K562 (cell line): ENCODE measurements around the gene MTX3. TPM values are rescaled to one million over a fixed set of nuclear protein-coding genes. Genes with fewer than 3 reads are reported as not detected.

Source experiments
- ATF4 ChIP-seq: fragments of 450-650 bp; formaldehyde crosslinking; IDR thresholded peaks from 2 replicates; pipeline ENCODE4 v1.4.0; 2022; ENCODE audit warnings: mild to moderate bottlenecking, moderate library complexity
- CCAR2 ChIP-seq: fragments of 200-400 bp; formaldehyde crosslinking; IDR thresholded peaks from 2 replicates; pipeline ENCODE4 v1.6.1; 2017; ENCODE audit warnings: mild to moderate bottlenecking, low read depth, low read length
- DLX4 ChIP-seq: fragments of 250-450 bp; sonication (Bioruptor Pico); IDR thresholded peaks from 2 replicates; pipeline ENCODE4 v1.6.1; 2021; ENCODE audit warnings: mild to moderate bottlenecking
- ETV1 ChIP-seq: fragments of 450-650 bp; conservative IDR thresholded peaks from 2 replicates; pipeline ENCODE4 v1.6.1; 2016; ENCODE audit warnings: missing genetic modification characterization, control low read depth, low read depth, missing compliant biosample characterization
- GABPA ChIP-seq: fragments of 200-800 bp; sonication (Bioruptor generic); conservative IDR thresholded peaks from 2 replicates; pipeline ENCODE4 v1.6.1; 2016; ENCODE audit warnings: low read depth, missing genetic modification characterization, missing compliant biosample characterization
- HDAC3 ChIP-seq: fragments of 450-650 bp; IDR thresholded peaks from 2 replicates; pipeline ENCODE4 v1.6.1; 2018; ENCODE audit warnings: borderline replicate concordance, mild to moderate bottlenecking, moderate library complexity; ENCODE audit not compliant: partially characterized antibody
- HMG20B ChIP-seq: fragments of 250-450 bp; sonication (Bioruptor Pico); IDR thresholded peaks from 2 replicates; pipeline ENCODE4 v1.5.0; 2021; ENCODE audit warnings: mild to moderate bottlenecking
- LCOR ChIP-seq: sonication (generic); formaldehyde crosslinking; IDR thresholded peaks from 2 replicates; pipeline ENCODE4 v1.8.0; 2022; ENCODE audit warnings: mild to moderate bottlenecking, missing genetic modification reagents
- NCOA6 ChIP-seq: fragments of 450-650 bp; IDR thresholded peaks from 2 replicates; pipeline ENCODE4 v1.6.1; 2017; ENCODE audit warnings: mild to moderate bottlenecking
- POLR2G ChIP-seq: fragments of 200-400 bp; formaldehyde crosslinking; IDR thresholded peaks from 2 replicates; pipeline ENCODE4 v1.6.1; 2017; ENCODE audit warnings: low read depth, mild to moderate bottlenecking, antibody characterized with exemption, low read length, moderate library complexity
- SIN3A ChIP-seq, 2 experiments: fragments of 150-350 bp in 1 of 2; IDR thresholded peaks; 2 replicates each; pipeline ENCODE4 v1.6.1; 2011 to 2016; ENCODE audit warnings: borderline replicate concordance in 2 of 2, low read depth in 2 of 2, low read length in 2 of 2, mild to moderate bottlenecking in 2 of 2, moderate library complexity in 2 of 2; ENCODE audit not compliant: control insufficient read depth in 1 of 2
- SMARCA5 ChIP-seq: fragments of 450-650 bp; IDR thresholded peaks from 2 replicates; pipeline ENCODE4 v1.6.1; 2016
- SNAPC5 ChIP-seq: fragments of 250-450 bp; sonication (Bioruptor Pico); IDR thresholded peaks from 2 replicates; pipeline ENCODE4 v1.8.0; 2021; ENCODE audit warnings: moderate library complexity, mild to moderate bottlenecking, inconsistent platforms
- SOX6 ChIP-seq: fragments of 450-650 bp; IDR thresholded peaks from 2 replicates; pipeline ENCODE4 v1.6.1; 2014; ENCODE audit warnings: mild to moderate bottlenecking
- TOE1 ChIP-seq, 2 experiments: fragments of 450-650 bp in 1 of 2; sonication (generic) in 1 of 2; formaldehyde crosslinking in 1 of 2; IDR thresholded peaks; 2 replicates each; pipeline versions ENCODE4 v1.7.1 to v1.8.0; 2016 to 2022; ENCODE audit warnings: borderline replicate concordance in 2 of 2, mild to moderate bottlenecking in 2 of 2, antibody characterized with exemption in 1 of 2, inconsistent platforms in 1 of 2, low read depth in 1 of 2, missing genetic modification reagents in 1 of 2, moderate library complexity in 1 of 2
- ZNF79 ChIP-seq: fragments of 250-450 bp; sonication (Bioruptor Pico); IDR thresholded peaks from 2 replicates; pipeline ENCODE4 v1.4.0; 2020; ENCODE audit warnings: low read depth, mild to moderate bottlenecking, moderate library complexity
- polyA plus RNA-seq, 8 experiments: library from polyadenylated mRNA; depleted of rRNA in 4 of 8; stranded (reverse) in 5 of 8; unstranded in 3 of 8; fragments of >200 nt; fragmentation: Nextera tagmentation in 2 of 8; fragmentation: Illumina TruSeq in 1 of 8; extraction: Ambion mirVana in 2 of 8; extraction: Trizol in 1 of 8; gene quantifications; 2 replicates each; pipeline versions ENCODE4 v1.2.1 to v1.2.3, GENCODE V29; 2011 to 2014; ENCODE audit warnings: inconsistent platforms in 1 of 8, missing spikeins in 1 of 8
- total RNA-seq, 7 experiments: library from RNA; depleted of rRNA in 6 of 7; stranded (reverse); fragments of >200 nt in 6 of 7; fragmentation: Illumina TruSeq in 2 of 7; extraction: Trizol in 2 of 7; gene quantifications; 2 replicates each; pipeline versions ENCODE4 v1.2.1 to v1.2.3, GENCODE V29; 2011 to 2021; ENCODE audit warnings: low replicate concordance in 1 of 7
- TF ChIP-seq, protein P1 (sequence below), 2 experiments: fragments of 450-650 bp; formaldehyde crosslinking in 1 of 2; IDR thresholded peaks; 2 replicates each; pipeline versions ENCODE4 v1.4.0 to v1.6.1; 2014 to 2020; ENCODE audit warnings: mild to moderate bottlenecking in 2 of 2, borderline replicate concordance in 1 of 2, low read depth in 1 of 2

MTX3 gene
- total and polyA plus RNA-seq, 9 of the 15 experiments (the other 6 are each of a cell fraction or from before 2014, with no cell fraction given) = 0.04 to 0.36 (median 0.15) TPM; not detected in 1

DNA sequence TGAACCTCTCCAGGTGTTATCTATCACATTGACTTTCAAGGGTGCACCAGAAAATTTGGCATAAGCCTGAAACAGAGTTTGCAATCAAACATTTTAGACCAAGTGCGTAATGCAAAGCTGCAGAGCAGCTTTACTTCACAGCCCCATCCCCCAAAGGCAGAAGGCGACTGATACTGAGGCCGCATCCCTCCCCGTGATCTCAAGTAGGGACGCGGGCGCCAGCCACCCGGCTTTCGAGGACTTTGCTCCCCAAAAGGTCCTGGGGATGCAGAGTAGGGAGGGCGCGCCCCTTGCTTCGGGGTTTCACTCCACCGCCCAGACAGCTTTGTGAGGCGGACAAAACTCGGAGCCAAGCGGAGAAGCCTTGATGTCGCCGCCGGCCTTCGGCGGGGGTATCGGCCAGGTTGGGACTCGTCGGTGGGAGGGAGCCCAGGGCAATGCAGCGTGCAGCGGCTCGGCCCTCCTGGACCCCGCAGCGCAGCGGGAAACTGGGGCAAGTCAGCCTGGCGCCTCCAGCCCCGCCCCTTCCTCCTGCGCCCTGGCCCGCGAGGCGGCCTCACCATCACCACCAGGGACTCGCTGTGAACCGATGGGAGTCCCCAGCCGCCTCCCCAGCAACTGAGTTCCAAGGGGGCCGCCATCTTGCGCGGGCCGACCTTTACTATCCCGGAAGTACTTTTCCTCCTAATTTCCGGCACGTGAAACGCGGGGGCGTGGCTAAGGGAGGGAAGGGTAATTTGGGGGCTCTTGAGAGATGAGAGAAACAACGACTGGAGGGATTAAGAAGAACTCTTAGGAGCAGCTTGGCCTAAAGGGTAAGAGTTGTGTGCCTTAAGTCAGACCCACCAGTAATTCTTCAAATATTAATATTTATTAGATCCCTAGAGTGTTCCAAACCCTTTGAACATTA, at the start of gene MTX3 (continued):
- no peak for TF ChIP-seq SOX6
- no peak for TF ChIP-seq LCOR (CRISPR knock-in tag)
- no peak for TF ChIP-seq ETV1 (tag)
- TF ChIP-seq SMARCA5 = no peak
- peak; percentile 84 for TF ChIP-seq GABPA (tag)
- no peak for TF ChIP-seq ATF4 (CRISPR knock-in tag)
- TF ChIP-seq POLR2G = 0 out of 2 replicates have a peak, but pooled peaks have one; percentile 18
- TF ChIP-seq SIN3A (IDR thresholded peaks at IDR 0.05; ENCODE audit: borderline replicate concordance in 2 of 2, control insufficient read depth in 1 of 2, low read depth in 2 of 2, low read length in 2 of 2) = no peak
- no peak for TF ChIP-seq HMG20B
- no peak for TF ChIP-seq TOE1 (IDR thresholded peaks at IDR 0.05; ENCODE audit: borderline replicate concordance)
- TF ChIP-seq TOE1 (CRISPR knock-in tag; IDR thresholded peaks at IDR 0.05; ENCODE audit: borderline replicate concordance, low read depth) = no peak
- TF ChIP-seq CCAR2 = no peak
- no peak for TF ChIP-seq DLX4
- TF ChIP-seq ZNF79 (CRISPR knock-in tag) = no peak
- TF ChIP-seq SNAPC5 (CRISPR knock-in tag) = no peak
- TF ChIP-seq HDAC3 = no peak
- no peak for TF ChIP-seq NCOA6
- TF ChIP-seq, protein P1, sequence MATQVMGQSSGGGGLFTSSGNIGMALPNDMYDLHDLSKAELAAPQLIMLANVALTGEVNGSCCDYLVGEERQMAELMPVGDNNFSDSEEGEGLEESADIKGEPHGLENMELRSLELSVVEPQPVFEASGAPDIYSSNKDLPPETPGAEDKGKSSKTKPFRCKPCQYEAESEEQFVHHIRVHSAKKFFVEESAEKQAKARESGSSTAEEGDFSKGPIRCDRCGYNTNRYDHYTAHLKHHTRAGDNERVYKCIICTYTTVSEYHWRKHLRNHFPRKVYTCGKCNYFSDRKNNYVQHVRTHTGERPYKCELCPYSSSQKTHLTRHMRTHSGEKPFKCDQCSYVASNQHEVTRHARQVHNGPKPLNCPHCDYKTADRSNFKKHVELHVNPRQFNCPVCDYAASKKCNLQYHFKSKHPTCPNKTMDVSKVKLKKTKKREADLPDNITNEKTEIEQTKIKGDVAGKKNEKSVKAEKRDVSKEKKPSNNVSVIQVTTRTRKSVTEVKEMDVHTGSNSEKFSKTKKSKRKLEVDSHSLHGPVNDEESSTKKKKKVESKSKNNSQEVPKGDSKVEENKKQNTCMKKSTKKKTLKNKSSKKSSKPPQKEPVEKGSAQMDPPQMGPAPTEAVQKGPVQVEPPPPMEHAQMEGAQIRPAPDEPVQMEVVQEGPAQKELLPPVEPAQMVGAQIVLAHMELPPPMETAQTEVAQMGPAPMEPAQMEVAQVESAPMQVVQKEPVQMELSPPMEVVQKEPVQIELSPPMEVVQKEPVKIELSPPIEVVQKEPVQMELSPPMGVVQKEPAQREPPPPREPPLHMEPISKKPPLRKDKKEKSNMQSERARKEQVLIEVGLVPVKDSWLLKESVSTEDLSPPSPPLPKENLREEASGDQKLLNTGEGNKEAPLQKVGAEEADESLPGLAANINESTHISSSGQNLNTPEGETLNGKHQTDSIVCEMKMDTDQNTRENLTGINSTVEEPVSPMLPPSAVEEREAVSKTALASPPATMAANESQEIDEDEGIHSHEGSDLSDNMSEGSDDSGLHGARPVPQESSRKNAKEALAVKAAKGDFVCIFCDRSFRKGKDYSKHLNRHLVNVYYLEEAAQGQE (IDR thresholded peaks at IDR 0.05; ENCODE audit: borderline replicate concordance) = no peak
- TF ChIP-seq, protein P1 (CRISPR knock-in tag; IDR thresholded peaks at IDR 0.05; ENCODE audit: low read depth) = no peak
